T1000 (cell line): ENCODE measurements around the gene PTPRN2.

Source experiments
- DNase-seq: peaks from one replicate; lab custom pipeline; 2025; ENCODE audit warnings: mixed read lengths; lab: John Stamatoyannopoulos, UW

PTPRN2 gene

GRCh38 chr7:157757211-157757610, 830.4 kb downstream of the PTPRN2 start:
- no peak for DNase-seq

- DNase-seq: no peak
Measured at GRCh38 chr7:157755741-157756140, 831.9 kb downstream of the PTPRN2 start.

GRCh38 chr7:157754416-157754790, 833.2 kb downstream of the PTPRN2 start:
- no peak for DNase-seq

GRCh38 chr7:157753713-157754415, 833.8 kb downstream of the PTPRN2 start:
- no peak for DNase-seq

GRCh38 chr7:157752832-157753291, 834.8 kb downstream of the PTPRN2 start:
- DNase-seq: no peak

- no peak for DNase-seq
Measured at GRCh38 chr7:157751951-157752673, 835.5 kb downstream of the PTPRN2 start.

GRCh38 chr7:157751406-157751805, 836.2 kb downstream of the PTPRN2 start:
- no peak for DNase-seq

- no peak for DNase-seq
Measured at GRCh38 chr7:157750291-157750690, 837.3 kb downstream of the PTPRN2 start.

GRCh38 chr7:157745721-157746709, 841.6 kb downstream of the PTPRN2 start:
- DNase-seq: no peak

- DNase-seq: no peak
Measured at GRCh38 chr7:157744786-157745601, 842.6 kb downstream of the PTPRN2 start.

GRCh38 chr7:157743781-157744525, 843.7 kb downstream of the PTPRN2 start:
- no peak for DNase-seq

GRCh38 chr7:157740251-157740798, 847.3 kb downstream of the PTPRN2 start:
- DNase-seq: no peak

GRCh38 chr7:157739650-157740049, 848.0 kb downstream of the PTPRN2 start:
- DNase-seq: no peak

- DNase-seq: no peak
Measured at GRCh38 chr7:157739031-157739430, 848.6 kb downstream of the PTPRN2 start.

- DNase-seq: no peak
Measured at GRCh38 chr7:157738066-157738460, 849.6 kb downstream of the PTPRN2 start.

GRCh38 chr7:157737151-157738065, 850.2 kb downstream of the PTPRN2 start:
- no peak for DNase-seq

- DNase-seq: no peak
Measured at GRCh38 chr7:157736341-157736740, 851.3 kb downstream of the PTPRN2 start.

- no peak for DNase-seq
Measured at GRCh38 chr7:157735826-157736225, 851.8 kb downstream of the PTPRN2 start.
